ENCODE measurements around the gene ATP8B4. TPM values are rescaled to one million over a fixed set of nuclear protein-coding genes. Genes with fewer than 3 reads are reported as not detected.

ATP8B4 gene
- total and polyA plus RNA-seq, 4 donors: 1.9 to 19.7 (median 12.4) TPM

DNA sequence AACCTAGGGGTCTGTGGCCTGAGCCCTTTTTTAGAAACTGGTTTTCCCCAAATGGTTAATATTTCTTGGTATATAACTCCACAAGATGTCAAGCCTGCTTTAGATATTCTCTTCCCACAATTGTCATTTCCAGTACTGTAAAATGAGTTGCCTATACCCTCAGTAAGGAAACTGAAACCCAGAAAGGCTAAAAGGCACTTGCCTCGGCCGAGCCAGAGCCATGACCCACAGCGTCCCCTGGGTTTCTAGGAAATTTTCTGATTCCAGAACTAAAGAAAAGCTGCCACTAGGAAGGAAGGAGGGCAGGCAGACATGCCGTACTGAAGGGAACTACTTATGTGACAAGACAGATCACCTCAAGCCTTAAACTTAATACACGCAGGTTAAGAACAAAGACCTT, 59.1 kb downstream of the ATP8B4 start (continued):
- TF ChIP-seq, protein P1, sequence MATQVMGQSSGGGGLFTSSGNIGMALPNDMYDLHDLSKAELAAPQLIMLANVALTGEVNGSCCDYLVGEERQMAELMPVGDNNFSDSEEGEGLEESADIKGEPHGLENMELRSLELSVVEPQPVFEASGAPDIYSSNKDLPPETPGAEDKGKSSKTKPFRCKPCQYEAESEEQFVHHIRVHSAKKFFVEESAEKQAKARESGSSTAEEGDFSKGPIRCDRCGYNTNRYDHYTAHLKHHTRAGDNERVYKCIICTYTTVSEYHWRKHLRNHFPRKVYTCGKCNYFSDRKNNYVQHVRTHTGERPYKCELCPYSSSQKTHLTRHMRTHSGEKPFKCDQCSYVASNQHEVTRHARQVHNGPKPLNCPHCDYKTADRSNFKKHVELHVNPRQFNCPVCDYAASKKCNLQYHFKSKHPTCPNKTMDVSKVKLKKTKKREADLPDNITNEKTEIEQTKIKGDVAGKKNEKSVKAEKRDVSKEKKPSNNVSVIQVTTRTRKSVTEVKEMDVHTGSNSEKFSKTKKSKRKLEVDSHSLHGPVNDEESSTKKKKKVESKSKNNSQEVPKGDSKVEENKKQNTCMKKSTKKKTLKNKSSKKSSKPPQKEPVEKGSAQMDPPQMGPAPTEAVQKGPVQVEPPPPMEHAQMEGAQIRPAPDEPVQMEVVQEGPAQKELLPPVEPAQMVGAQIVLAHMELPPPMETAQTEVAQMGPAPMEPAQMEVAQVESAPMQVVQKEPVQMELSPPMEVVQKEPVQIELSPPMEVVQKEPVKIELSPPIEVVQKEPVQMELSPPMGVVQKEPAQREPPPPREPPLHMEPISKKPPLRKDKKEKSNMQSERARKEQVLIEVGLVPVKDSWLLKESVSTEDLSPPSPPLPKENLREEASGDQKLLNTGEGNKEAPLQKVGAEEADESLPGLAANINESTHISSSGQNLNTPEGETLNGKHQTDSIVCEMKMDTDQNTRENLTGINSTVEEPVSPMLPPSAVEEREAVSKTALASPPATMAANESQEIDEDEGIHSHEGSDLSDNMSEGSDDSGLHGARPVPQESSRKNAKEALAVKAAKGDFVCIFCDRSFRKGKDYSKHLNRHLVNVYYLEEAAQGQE (IDR thresholded peaks at IDR 0.05): no peak

DNA sequence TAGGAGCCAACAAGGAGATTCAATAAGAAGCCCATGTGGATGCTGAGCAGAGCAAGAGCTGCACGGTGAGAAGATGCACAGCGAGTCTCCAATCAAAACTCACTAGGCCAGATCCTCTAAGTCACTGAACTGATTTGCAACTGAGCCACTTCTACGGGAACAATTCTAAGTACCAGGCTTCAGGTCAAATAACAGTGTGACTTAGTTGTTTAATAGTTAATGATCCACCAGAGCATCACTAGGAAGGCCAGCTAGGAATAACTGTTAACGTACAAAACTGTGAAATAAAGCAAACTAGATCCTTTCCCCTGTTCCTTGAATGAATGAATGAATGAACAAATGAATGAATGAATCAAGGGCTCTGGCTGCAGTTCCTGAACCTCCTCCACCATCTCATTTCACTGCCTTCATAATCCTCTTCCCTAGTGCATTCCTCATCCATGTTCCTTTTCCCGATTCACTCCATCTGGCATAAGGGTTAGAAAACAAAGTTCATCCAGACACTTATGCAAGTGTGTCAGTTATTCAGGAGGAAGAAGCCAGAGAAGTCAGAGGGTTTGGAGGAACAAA, 59.7 kb downstream of the ATP8B4 start:
- Histone ChIP-seq H3K4me3 (ENCODE audit: low read depth in 1 of 3, low read length in 3 of 3) (no peak overlapping the region), H3K27ac (ENCODE audit: low read depth in 1 of 2, low read length in 2 of 2) (no peak overlapping the region)

More for the DNA sequence above, 59.7 kb downstream of the ATP8B4 start:
- Histone ChIP-seq H3K9ac (ENCODE audit: low read depth in 1 of 2, low read length in 2 of 2) (no peak overlapping the region), H3K9me3 (ENCODE audit: control insufficient read depth in 4 of 4, low read length in 3 of 4) (no peaks in the 10 kb centered on the region), H3K4me1 (ENCODE audit: control insufficient read depth in 4 of 4, insufficient read depth in 4 of 4, low read length in 3 of 4) (peaks cover 0 to 4% (median 0%) of the 10 kb centered on the region in 4 donors), H3K36me3 (ENCODE audit: control insufficient read depth in 4 of 4, insufficient read depth in 3 of 4, low read depth in 1 of 4, low read length in 3 of 4) (no peaks in the 10 kb centered on the region), H3K27me3 (ENCODE audit: control insufficient read depth in 4 of 4, insufficient read depth in 4 of 4, low read length in 3 of 4) (no peaks in the 10 kb centered on the region)
- 65% methylated on average over 5 of the region's 5 CpGs for WGBS
- DNase-seq (ENCODE audit: low spot score): no peak
- TF ChIP-seq GABPA (IDR thresholded peaks at IDR 0.05 in 1 of 2, conservative IDR thresholded peaks at IDR 0.05 in 1 of 2) (no peak), JUND (IDR thresholded peaks at IDR 0.05) (no peak), HNF4G (IDR thresholded peaks at IDR 0.05) (no peak), SP1 (IDR thresholded peaks at IDR 0.05) (no peak), FOXA2 (IDR thresholded peaks at IDR 0.05) (no peak)
- TF ChIP-seq, protein P2, sequence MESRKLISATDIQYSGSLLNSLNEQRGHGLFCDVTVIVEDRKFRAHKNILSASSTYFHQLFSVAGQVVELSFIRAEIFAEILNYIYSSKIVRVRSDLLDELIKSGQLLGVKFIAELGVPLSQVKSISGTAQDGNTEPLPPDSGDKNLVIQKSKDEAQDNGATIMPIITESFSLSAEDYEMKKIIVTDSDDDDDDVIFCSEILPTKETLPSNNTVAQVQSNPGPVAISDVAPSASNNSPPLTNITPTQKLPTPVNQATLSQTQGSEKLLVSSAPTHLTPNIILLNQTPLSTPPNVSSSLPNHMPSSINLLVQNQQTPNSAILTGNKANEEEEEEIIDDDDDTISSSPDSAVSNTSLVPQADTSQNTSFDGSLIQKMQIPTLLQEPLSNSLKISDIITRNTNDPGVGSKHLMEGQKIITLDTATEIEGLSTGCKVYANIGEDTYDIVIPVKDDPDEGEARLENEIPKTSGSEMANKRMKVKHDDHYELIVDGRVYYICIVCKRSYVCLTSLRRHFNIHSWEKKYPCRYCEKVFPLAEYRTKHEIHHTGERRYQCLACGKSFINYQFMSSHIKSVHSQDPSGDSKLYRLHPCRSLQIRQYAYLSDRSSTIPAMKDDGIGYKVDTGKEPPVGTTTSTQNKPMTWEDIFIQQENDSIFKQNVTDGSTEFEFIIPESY (IDR thresholded peaks at IDR 0.05): no peak
- TF ChIP-seq, protein P3, sequence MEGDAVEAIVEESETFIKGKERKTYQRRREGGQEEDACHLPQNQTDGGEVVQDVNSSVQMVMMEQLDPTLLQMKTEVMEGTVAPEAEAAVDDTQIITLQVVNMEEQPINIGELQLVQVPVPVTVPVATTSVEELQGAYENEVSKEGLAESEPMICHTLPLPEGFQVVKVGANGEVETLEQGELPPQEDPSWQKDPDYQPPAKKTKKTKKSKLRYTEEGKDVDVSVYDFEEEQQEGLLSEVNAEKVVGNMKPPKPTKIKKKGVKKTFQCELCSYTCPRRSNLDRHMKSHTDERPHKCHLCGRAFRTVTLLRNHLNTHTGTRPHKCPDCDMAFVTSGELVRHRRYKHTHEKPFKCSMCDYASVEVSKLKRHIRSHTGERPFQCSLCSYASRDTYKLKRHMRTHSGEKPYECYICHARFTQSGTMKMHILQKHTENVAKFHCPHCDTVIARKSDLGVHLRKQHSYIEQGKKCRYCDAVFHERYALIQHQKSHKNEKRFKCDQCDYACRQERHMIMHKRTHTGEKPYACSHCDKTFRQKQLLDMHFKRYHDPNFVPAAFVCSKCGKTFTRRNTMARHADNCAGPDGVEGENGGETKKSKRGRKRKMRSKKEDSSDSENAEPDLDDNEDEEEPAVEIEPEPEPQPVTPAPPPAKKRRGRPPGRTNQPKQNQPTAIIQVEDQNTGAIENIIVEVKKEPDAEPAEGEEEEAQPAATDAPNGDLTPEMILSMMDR (IDR thresholded peaks at IDR 0.05; ENCODE audit: low read depth, low read length, missing input control): no peak
- TF ChIP-seq, protein P1 (IDR thresholded peaks at IDR 0.05): no peak

Measured in liver (tissue), 9 donors.